ENCODE measurements around the gene PHYHD1. TPM values are rescaled to one million over a fixed set of nuclear protein-coding genes. Genes with fewer than 3 reads are reported as not detected.

Gene PHYHD1
- total RNA-seq, 2 donors from 2014 or later: 15.2 to 18.0 TPM

DNA sequence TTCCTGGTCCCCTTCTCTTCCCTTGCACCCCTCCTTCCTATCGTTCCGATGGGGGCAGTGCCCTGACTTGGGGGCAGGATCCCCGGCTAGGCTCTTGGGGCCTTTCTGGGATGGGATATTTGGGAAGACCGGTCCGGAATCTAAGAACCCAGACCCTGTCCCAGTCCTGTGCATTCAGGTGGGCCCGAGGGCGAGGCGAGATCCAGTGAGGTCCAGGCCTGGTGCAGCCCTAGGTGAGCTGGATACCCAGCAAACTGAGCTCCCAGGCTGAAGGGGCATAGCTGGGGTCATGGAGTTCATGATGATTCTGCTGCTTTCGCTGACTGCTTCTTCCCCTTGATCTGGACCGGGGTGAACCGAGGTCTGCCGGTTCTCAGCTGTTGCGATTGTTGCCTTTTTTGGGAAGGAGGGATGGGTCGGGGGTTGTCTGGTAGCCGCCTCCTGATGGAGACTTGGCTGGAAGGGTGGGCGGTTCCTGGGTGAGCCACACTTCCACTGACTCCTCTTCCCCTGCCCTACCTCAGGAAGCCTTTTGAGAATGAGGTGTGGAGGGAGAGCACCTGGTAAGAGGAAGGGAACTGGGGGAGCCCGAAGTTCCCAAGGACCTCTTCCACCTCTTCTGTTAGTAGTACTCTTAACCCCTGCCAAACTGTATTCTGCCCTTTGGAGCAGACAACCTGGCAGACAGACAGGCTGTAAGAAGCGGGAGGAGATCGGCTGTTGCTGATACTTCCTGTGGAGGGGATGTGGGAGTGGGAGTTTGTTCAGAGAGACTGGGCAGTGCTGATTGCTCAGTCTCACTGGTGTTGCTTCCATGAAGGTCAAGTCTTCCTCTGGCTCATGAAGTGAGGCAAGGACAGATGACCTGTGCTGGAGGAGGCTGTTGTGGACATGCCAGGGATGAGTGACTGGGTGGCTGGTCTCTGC is 37.8 kb upstream of the PHYHD1 start:
- 0 to 4% methylated on average over 7 to 19 of the region's 19 CpGs for WGBS, 2 experiments (ENCODE audit: insufficient coverage in 1 of 2, insufficient read length in 1 of 2)
- H3K4me3 ChIP-seq (ENCODE audit: low read length): peak overlapping the region; percentile 100
- H3K9me3 ChIP-seq (ENCODE audit: control insufficient read depth, low read length): no peaks in the 10 kb centered on the region
- peak; percentile 74 for DNase-seq
- H3K4me3 Mint-ChIP-seq: peak overlapping the region; percentile 95
- peaks cover 38% of the 10 kb centered on the region for H3K4me1 Mint-ChIP-seq
- peaks cover 25% of the 10 kb centered on the region for H3K36me3 Mint-ChIP-seq (ENCODE audit: low read depth)
- peaks cover 1% of the 10 kb centered on the region for H3K4me1 ChIP-seq (ENCODE audit: control insufficient read depth, insufficient read depth, low read length)
- no peaks in the 10 kb centered on the region for H3K27me3 ChIP-seq (ENCODE audit: control insufficient read depth, insufficient read depth, low read length, poor library complexity, severe bottlenecking)
- no peaks in the 10 kb centered on the region for H3K9me3 Mint-ChIP-seq
- H3K27me3 Mint-ChIP-seq (ENCODE audit: insufficient read depth): no peaks in the 10 kb centered on the region
- TF ChIP-seq, protein P1, sequence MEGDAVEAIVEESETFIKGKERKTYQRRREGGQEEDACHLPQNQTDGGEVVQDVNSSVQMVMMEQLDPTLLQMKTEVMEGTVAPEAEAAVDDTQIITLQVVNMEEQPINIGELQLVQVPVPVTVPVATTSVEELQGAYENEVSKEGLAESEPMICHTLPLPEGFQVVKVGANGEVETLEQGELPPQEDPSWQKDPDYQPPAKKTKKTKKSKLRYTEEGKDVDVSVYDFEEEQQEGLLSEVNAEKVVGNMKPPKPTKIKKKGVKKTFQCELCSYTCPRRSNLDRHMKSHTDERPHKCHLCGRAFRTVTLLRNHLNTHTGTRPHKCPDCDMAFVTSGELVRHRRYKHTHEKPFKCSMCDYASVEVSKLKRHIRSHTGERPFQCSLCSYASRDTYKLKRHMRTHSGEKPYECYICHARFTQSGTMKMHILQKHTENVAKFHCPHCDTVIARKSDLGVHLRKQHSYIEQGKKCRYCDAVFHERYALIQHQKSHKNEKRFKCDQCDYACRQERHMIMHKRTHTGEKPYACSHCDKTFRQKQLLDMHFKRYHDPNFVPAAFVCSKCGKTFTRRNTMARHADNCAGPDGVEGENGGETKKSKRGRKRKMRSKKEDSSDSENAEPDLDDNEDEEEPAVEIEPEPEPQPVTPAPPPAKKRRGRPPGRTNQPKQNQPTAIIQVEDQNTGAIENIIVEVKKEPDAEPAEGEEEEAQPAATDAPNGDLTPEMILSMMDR (conservative IDR thresholded peaks at IDR 0.05): no peak
- H3K36me3 ChIP-seq (ENCODE audit: control insufficient read depth, insufficient read depth, low read length): peaks cover 27% of the 10 kb centered on the region
- H3K9ac ChIP-seq (ENCODE audit: extremely low read depth, low read length, poor library complexity, severe bottlenecking): peak overlapping the region; percentile 85
- peak overlapping the region; percentile 94 for H3K27ac ChIP-seq (ENCODE audit: low read depth, low read length)
- peak overlapping the region; percentile 95 for H3K27ac Mint-ChIP-seq

DNA sequence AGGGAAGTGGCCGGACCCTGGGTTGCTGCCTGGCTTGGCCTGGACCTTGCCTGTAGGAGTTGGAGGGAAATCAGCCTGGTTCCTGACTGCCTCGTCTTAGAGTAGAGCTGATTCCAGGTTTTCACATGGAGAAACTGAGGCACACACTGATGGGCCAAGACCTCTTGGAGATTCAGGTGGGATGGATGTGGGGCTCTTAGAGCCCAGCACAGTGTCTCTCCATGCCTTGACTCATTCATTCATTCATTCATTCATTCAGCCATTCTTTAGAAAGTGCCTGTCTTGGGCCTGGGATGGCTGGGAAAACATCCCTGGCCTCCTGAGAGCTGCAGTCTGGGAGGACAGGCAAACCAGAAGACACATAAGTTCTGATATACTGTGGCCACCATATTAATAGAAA is 36.6 kb upstream of the PHYHD1 start:
- Histone ChIP-seq H3K27me3 (ENCODE audit: control insufficient read depth, insufficient read depth, low read length, poor library complexity, severe bottlenecking) (no peaks in the 10 kb centered on the region), H3K4me3 (ENCODE audit: low read length) (no peak overlapping the region), H3K27ac (ENCODE audit: low read depth, low read length) (no peak overlapping the region), H3K9ac (ENCODE audit: extremely low read depth, low read length, poor library complexity, severe bottlenecking) (no peak overlapping the region), H3K4me1 (ENCODE audit: control insufficient read depth, insufficient read depth, low read length) (peaks cover 11% of the 10 kb centered on the region), H3K9me3 (ENCODE audit: control insufficient read depth, low read length) (no peaks in the 10 kb centered on the region), H3K36me3 (ENCODE audit: control insufficient read depth, insufficient read depth, low read length) (peaks cover 39% of the 10 kb centered on the region)
- WGBS, 2 experiments (ENCODE audit: insufficient coverage in 1 of 2, insufficient read length in 1 of 2): 97 to 100% methylated on average over 1 to 2 of the region's 2 CpGs
- no peaks in the 10 kb centered on the region for H3K9me3 Mint-ChIP-seq
- no peak for DNase-seq
- H3K36me3 Mint-ChIP-seq (ENCODE audit: low read depth): peaks cover 37% of the 10 kb centered on the region
- TF ChIP-seq, protein P1 (conservative IDR thresholded peaks at IDR 0.05): no peak
- peak overlapping the region; percentile 95 for H3K4me3 Mint-ChIP-seq
- peak overlapping the region; percentile 68 for H3K27ac Mint-ChIP-seq
- no peaks in the 10 kb centered on the region for H3K27me3 Mint-ChIP-seq (ENCODE audit: insufficient read depth)
- peaks cover 48% of the 10 kb centered on the region for H3K4me1 Mint-ChIP-seq

DNA sequence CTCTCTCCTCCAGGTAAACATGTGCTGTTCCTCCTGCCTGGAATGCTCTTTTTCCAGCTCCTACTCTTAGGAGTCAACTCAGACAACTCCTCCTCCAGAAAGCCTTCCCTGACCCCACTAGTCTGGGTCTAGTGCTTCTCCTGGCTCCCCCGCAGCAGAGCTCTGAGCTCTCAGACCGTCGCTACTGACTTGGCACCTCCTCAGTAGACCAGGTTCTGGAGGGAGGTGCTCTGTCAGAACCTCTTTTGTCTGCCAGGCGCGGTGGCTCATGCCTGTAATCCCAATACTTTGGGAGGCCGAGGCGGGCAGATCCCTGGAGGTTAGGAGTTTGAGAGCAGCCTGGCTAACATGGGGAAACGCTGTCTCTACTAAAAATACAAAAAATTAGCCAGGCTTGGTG is 35.4 kb upstream of the PHYHD1 start:
- Mint-ChIP-seq H3K27ac (peak overlapping the region; percentile 69), H3K36me3 (ENCODE audit: low read depth) (peaks cover 43% of the 10 kb centered on the region), H3K27me3 (ENCODE audit: insufficient read depth) (no peaks in the 10 kb centered on the region), H3K4me3 (no peak overlapping the region), H3K9me3 (no peaks in the 10 kb centered on the region), H3K4me1 (peaks cover 42% of the 10 kb centered on the region)
- Histone ChIP-seq H3K9me3 (ENCODE audit: control insufficient read depth, low read length) (no peaks in the 10 kb centered on the region), H3K27ac (ENCODE audit: low read depth, low read length) (no peak overlapping the region), H3K4me3 (ENCODE audit: low read length) (no peak overlapping the region), H3K4me1 (ENCODE audit: control insufficient read depth, insufficient read depth, low read length) (peaks cover 11% of the 10 kb centered on the region), H3K9ac (ENCODE audit: extremely low read depth, low read length, poor library complexity, severe bottlenecking) (no peak overlapping the region), H3K27me3 (ENCODE audit: control insufficient read depth, insufficient read depth, low read length, poor library complexity, severe bottlenecking) (no peaks in the 10 kb centered on the region), H3K36me3 (ENCODE audit: control insufficient read depth, insufficient read depth, low read length) (peaks cover 45% of the 10 kb centered on the region)
- TF ChIP-seq, protein P1 (conservative IDR thresholded peaks at IDR 0.05): no peak
- WGBS, 2 experiments (ENCODE audit: insufficient coverage in 1 of 2, insufficient read length in 1 of 2): 93 to 100% methylated on average over 3 to 8 of the region's 8 CpGs
- no peak for DNase-seq

Measured in endodermal cell (in vitro differentiated cells).